Liver (tissue), 9 donors: Measurements from ENCODE around the gene CERKL. TPM values are rescaled to one million over a fixed set of nuclear protein-coding genes. Genes with fewer than 3 reads are reported as not detected.

ENCODE experiments used
- DNase-seq: peaks from one replicate; pipeline ENCODE4 v3.0.0-alpha.2; 2017; ENCODE audit warnings: low spot score
- H3K27ac ChIP-seq, 2 donors: one replicate each; pipeline ENCODE4 v1.7.0; 2013; ENCODE audit warnings: inconsistent platforms in 2 of 2, low read length in 2 of 2, control low read depth in 1 of 2, low read depth in 1 of 2, mild to moderate bottlenecking in 1 of 2
- H3K27me3 ChIP-seq, 4 donors: one replicate each; pipeline versions ENCODE4 v1.6.1 to v1.7.0; 2013; ENCODE audit warnings: low read length in 3 of 4, inconsistent platforms in 1 of 4, mild to moderate bottlenecking in 1 of 4, moderate library complexity in 1 of 4; ENCODE audit not compliant: control insufficient read depth in 4 of 4, insufficient read depth in 4 of 4
- H3K36me3 ChIP-seq, 4 donors: one replicate each; pipeline versions ENCODE4 v1.6.1 to v1.7.0; 2013; ENCODE audit warnings: low read length in 3 of 4, mild to moderate bottlenecking in 3 of 4, low read depth in 1 of 4, moderate library complexity in 1 of 4; ENCODE audit not compliant: control insufficient read depth in 4 of 4, insufficient read depth in 3 of 4
- H3K4me1 ChIP-seq, 4 donors: one replicate each; pipeline versions ENCODE4 v1.6.1 to v1.7.0; 2013; ENCODE audit warnings: low read length in 3 of 4, mild to moderate bottlenecking in 3 of 4, moderate library complexity in 1 of 4; ENCODE audit not compliant: control insufficient read depth in 4 of 4, insufficient read depth in 4 of 4
- H3K4me3 ChIP-seq, 3 donors: one replicate each; pipeline versions ENCODE4 v1.6.1 to v1.7.0; 2013; ENCODE audit warnings: low read length in 3 of 3, control low read depth in 1 of 3, low read depth in 1 of 3, mild to moderate bottlenecking in 1 of 3
- H3K9ac ChIP-seq, 2 donors: one replicate each; pipeline ENCODE4 v1.7.0; 2013; ENCODE audit warnings: low read length in 2 of 2, mild to moderate bottlenecking in 2 of 2, moderate library complexity in 2 of 2, control low read depth in 1 of 2, low read depth in 1 of 2
- H3K9me3 ChIP-seq, 4 donors: one replicate each; pipeline versions ENCODE4 v1.6.1 to v1.7.0; 2013; ENCODE audit warnings: low read length in 3 of 4; ENCODE audit not compliant: control insufficient read depth in 4 of 4
- EGR1 ChIP-seq, 2 donors: IDR thresholded peaks; 2 replicates each; pipeline ENCODE4 v1.6.1; 2016 to 2018; ENCODE audit warnings: antibody characterized with exemption in 2 of 2, low read depth in 2 of 2
- FOXA1 ChIP-seq: IDR thresholded peaks from 2 replicates; pipeline ENCODE4 v1.6.1; 2016; ENCODE audit warnings: antibody characterized with exemption
- FOXA2 ChIP-seq: IDR thresholded peaks from 2 replicates; pipeline ENCODE4 v1.6.1; 2016; ENCODE audit warnings: antibody characterized with exemption
- GABPA ChIP-seq, 2 donors: IDR thresholded peaks in 1 of 2; conservative IDR thresholded peaks in 1 of 2; 2 replicates each; pipeline ENCODE4 v1.6.1; 2016; ENCODE audit warnings: antibody characterized with exemption in 2 of 2, mild to moderate bottlenecking in 1 of 2, moderate library complexity in 1 of 2
- HNF4A ChIP-seq, 2 donors: conservative IDR thresholded peaks; 2 replicates each; pipeline ENCODE4 v1.6.1; 2016; ENCODE audit warnings: antibody characterized with exemption in 2 of 2, mild to moderate bottlenecking in 2 of 2
- HNF4G ChIP-seq: IDR thresholded peaks from 2 replicates; pipeline ENCODE4 v1.6.1; 2016; ENCODE audit warnings: antibody characterized with exemption
- JUND ChIP-seq, 2 donors: IDR thresholded peaks; 2 replicates each; pipeline ENCODE4 v1.6.1; 2016; ENCODE audit warnings: antibody characterized with exemption in 2 of 2
- NR2F2 ChIP-seq: IDR thresholded peaks from 2 replicates; pipeline ENCODE4 v1.6.1; 2016; ENCODE audit warnings: antibody characterized with exemption
- RAD21 ChIP-seq, 2 donors: IDR thresholded peaks; 2 replicates each; pipeline ENCODE4 v1.6.1; 2016; ENCODE audit warnings: antibody characterized with exemption in 2 of 2, mild to moderate bottlenecking in 2 of 2
- RXRA ChIP-seq, 2 donors: IDR thresholded peaks; 2 replicates each; pipeline ENCODE4 v1.6.1; 2017 to 2018; ENCODE audit warnings: antibody characterized with exemption in 2 of 2, mild to moderate bottlenecking in 1 of 2
- SP1 ChIP-seq: IDR thresholded peaks from 2 replicates; pipeline ENCODE4 v1.6.1; 2018; ENCODE audit warnings: antibody characterized with exemption, mild to moderate bottlenecking
- TAF1 ChIP-seq: conservative IDR thresholded peaks from 2 replicates; pipeline ENCODE4 v1.6.1; 2016; ENCODE audit warnings: antibody characterized with exemption, mild to moderate bottlenecking
- YY1 ChIP-seq: IDR thresholded peaks from 2 replicates; pipeline ENCODE4 v1.6.1; 2016; ENCODE audit warnings: antibody characterized with exemption, mild to moderate bottlenecking
- WGBS: extraction: QIAGEN DNeasy Blood & Tissue Kit; methylation state at CpG from one replicate; pipeline ENCODE4 v1.1.7; 2013; 5-methylcytosine and 5-hydroxymethylcytosine counted together
- polyA plus RNA-seq, 2 donors: library from polyadenylated mRNA; stranded (reverse) in 1 of 2; unstranded in 1 of 2; fragments of 200-250 nt in 1 of 2; fragments of >200 nt in 1 of 2; fragmentation: Nextera tagmentation in 1 of 2; extraction: Ambion mirVana in 1 of 2; gene quantifications; one replicate each; pipeline versions ENCODE4 v1.2.1 to v1.2.3, GENCODE V29; 2013 to 2015
- total RNA-seq, 2 donors: library from RNA; depleted of rRNA; stranded (reverse); fragments of >200 nt; gene quantifications; one replicate each; pipeline ENCODE4 v1.2.3, GENCODE V29; 2014
- TF ChIP-seq, protein P1 (sequence below): IDR thresholded peaks from 2 replicates; pipeline ENCODE4 v1.6.1; 2016; ENCODE audit warnings: antibody characterized with exemption, mild to moderate bottlenecking
- TF ChIP-seq, protein P2 (sequence below): IDR thresholded peaks from 2 replicates; pipeline ENCODE4 v1.6.1; 2016; ENCODE audit warnings: antibody characterized with exemption
- TF ChIP-seq, protein P3 (sequence below): fragments of 150-350 bp; IDR thresholded peaks from 2 replicates; pipeline ENCODE4 v1.5.1; 2017; ENCODE audit warnings: improper control_type of control experiment, low read depth, low read length; ENCODE audit not compliant: missing input control
- TF ChIP-seq, protein P4 (sequence below): IDR thresholded peaks from 2 replicates; pipeline ENCODE4 v1.6.1; 2016; ENCODE audit warnings: antibody characterized with exemption
- TF ChIP-seq, protein P5 (sequence below): IDR thresholded peaks from 2 replicates; pipeline ENCODE4 v1.6.1; 2016; ENCODE audit warnings: antibody characterized with exemption
- donor health status: healthy.
- donor health status: healthy.
- donor health status: healthy.
- donor health status: healthy.
- donor health status: healthy.

Gene CERKL
- total and polyA plus RNA-seq, 4 donors, result 0.50 to 0.79 TPM; not detected in 2

DNA sequence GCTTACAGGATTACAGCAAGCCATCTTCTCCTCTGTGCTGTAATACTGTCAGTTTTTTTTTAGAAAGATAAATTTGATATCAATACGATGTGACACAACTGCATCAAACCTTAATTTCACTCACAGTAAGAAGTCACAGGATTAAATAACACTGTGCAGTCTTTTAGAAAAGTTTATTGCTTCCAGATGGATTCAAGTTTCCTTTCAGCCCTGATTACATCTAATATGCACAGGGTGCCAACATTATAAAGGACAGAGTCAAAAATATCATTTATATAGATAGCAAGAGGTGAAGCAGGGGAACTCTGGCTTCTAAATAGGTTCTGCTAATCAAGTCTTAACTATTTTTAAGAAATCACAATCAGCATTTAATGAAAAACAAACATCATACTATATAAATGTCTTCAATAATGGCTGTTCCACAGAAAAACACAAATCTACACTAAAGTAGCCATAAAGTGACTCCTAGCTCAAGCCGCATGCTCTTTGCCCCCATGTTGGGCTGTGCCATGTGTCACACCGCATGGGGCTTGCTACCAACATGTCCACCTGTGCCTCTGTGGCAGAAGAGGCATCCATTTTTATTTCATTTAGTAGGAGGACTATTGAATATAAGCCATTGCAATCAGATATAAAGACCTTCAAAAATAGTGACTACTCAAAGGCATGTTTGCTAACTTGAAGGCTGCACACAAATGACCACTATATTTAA is 35.0 kb downstream of the CERKL start:
- no peak overlapping the region for H3K9ac ChIP-seq
- DNase-seq, result no peak
- no peak overlapping the region for H3K27ac ChIP-seq
- no peaks in the 10 kb centered on the region for H3K36me3 ChIP-seq
- WGBS, result 92% methylated on average over 3 of the region's 3 CpGs
- H3K4me3 ChIP-seq, result no peak overlapping the region
- no peaks in the 10 kb centered on the region for H3K9me3 ChIP-seq
- TF ChIP-seq RAD21 (IDR thresholded peaks at IDR 0.05), result no peak
- no peak for TF ChIP-seq HNF4A (conservative IDR thresholded peaks at IDR 0.05)
- no peak for TF ChIP-seq JUND (IDR thresholded peaks at IDR 0.05)
- no peak for TF ChIP-seq NR2F2
- no peak for TF ChIP-seq FOXA1
- no peak for TF ChIP-seq TAF1
- TF ChIP-seq, protein P1, sequence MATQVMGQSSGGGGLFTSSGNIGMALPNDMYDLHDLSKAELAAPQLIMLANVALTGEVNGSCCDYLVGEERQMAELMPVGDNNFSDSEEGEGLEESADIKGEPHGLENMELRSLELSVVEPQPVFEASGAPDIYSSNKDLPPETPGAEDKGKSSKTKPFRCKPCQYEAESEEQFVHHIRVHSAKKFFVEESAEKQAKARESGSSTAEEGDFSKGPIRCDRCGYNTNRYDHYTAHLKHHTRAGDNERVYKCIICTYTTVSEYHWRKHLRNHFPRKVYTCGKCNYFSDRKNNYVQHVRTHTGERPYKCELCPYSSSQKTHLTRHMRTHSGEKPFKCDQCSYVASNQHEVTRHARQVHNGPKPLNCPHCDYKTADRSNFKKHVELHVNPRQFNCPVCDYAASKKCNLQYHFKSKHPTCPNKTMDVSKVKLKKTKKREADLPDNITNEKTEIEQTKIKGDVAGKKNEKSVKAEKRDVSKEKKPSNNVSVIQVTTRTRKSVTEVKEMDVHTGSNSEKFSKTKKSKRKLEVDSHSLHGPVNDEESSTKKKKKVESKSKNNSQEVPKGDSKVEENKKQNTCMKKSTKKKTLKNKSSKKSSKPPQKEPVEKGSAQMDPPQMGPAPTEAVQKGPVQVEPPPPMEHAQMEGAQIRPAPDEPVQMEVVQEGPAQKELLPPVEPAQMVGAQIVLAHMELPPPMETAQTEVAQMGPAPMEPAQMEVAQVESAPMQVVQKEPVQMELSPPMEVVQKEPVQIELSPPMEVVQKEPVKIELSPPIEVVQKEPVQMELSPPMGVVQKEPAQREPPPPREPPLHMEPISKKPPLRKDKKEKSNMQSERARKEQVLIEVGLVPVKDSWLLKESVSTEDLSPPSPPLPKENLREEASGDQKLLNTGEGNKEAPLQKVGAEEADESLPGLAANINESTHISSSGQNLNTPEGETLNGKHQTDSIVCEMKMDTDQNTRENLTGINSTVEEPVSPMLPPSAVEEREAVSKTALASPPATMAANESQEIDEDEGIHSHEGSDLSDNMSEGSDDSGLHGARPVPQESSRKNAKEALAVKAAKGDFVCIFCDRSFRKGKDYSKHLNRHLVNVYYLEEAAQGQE, result no peak
- TF ChIP-seq, protein P2, sequence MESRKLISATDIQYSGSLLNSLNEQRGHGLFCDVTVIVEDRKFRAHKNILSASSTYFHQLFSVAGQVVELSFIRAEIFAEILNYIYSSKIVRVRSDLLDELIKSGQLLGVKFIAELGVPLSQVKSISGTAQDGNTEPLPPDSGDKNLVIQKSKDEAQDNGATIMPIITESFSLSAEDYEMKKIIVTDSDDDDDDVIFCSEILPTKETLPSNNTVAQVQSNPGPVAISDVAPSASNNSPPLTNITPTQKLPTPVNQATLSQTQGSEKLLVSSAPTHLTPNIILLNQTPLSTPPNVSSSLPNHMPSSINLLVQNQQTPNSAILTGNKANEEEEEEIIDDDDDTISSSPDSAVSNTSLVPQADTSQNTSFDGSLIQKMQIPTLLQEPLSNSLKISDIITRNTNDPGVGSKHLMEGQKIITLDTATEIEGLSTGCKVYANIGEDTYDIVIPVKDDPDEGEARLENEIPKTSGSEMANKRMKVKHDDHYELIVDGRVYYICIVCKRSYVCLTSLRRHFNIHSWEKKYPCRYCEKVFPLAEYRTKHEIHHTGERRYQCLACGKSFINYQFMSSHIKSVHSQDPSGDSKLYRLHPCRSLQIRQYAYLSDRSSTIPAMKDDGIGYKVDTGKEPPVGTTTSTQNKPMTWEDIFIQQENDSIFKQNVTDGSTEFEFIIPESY, result no peak
- no peak for TF ChIP-seq HNF4G
- peaks cover 0 to 4% (median 0%) of the 10 kb centered on the region in 4 donors for H3K27me3 ChIP-seq
- H3K4me1 ChIP-seq, result no peaks in the 10 kb centered on the region

DNA sequence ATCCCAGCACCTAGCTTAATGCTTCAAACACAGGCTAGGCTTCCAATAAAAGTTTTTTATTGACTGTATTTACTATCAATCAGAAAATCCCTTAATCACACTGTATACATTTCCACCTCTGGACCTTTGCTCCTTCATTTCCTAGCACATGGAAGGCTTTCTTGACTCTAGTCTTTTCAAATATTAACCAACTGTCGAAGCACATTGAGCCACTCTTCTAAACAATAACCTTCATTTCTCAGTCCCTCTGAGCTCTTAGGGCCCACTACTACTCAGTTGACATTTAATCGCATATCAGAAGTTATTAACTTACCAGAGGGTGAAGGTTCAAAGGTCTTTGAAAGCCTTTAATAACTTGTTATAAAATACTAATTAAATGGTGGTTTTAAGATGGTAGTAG is 37.4 kb downstream of the CERKL start:
- H3K36me3 ChIP-seq, result no peaks in the 10 kb centered on the region
- H3K27me3 ChIP-seq, result peaks cover 0 to 3% (median 0%) of the 10 kb centered on the region in 4 donors
- H3K4me1 ChIP-seq, result no peaks in the 10 kb centered on the region
- H3K9me3 ChIP-seq, result no peaks in the 10 kb centered on the region
- no peak overlapping the region for H3K27ac ChIP-seq
- no peak for DNase-seq
- 59% methylated on average over 2 of the region's 2 CpGs for WGBS
- H3K4me3 ChIP-seq, result no peak overlapping the region
- TF ChIP-seq, protein P1, result no peak
- TF ChIP-seq NR2F2, result no peak
- TF ChIP-seq RXRA (IDR thresholded peaks at IDR 0.05), result no peak
- no peak for TF ChIP-seq HNF4A (conservative IDR thresholded peaks at IDR 0.05)
- no peak for TF ChIP-seq FOXA2
- TF ChIP-seq, protein P3, sequence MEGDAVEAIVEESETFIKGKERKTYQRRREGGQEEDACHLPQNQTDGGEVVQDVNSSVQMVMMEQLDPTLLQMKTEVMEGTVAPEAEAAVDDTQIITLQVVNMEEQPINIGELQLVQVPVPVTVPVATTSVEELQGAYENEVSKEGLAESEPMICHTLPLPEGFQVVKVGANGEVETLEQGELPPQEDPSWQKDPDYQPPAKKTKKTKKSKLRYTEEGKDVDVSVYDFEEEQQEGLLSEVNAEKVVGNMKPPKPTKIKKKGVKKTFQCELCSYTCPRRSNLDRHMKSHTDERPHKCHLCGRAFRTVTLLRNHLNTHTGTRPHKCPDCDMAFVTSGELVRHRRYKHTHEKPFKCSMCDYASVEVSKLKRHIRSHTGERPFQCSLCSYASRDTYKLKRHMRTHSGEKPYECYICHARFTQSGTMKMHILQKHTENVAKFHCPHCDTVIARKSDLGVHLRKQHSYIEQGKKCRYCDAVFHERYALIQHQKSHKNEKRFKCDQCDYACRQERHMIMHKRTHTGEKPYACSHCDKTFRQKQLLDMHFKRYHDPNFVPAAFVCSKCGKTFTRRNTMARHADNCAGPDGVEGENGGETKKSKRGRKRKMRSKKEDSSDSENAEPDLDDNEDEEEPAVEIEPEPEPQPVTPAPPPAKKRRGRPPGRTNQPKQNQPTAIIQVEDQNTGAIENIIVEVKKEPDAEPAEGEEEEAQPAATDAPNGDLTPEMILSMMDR, result no peak
- TF ChIP-seq, protein P4, sequence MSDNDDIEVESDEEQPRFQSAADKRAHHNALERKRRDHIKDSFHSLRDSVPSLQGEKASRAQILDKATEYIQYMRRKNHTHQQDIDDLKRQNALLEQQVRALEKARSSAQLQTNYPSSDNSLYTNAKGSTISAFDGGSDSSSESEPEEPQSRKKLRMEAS, result no peak
- TF ChIP-seq, protein P5, sequence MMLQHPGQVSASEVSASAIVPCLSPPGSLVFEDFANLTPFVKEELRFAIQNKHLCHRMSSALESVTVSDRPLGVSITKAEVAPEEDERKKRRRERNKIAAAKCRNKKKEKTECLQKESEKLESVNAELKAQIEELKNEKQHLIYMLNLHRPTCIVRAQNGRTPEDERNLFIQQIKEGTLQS, result no peak
- TF ChIP-seq HNF4G, result no peak
- TF ChIP-seq, protein P2, result no peak
- TF ChIP-seq EGR1 (IDR thresholded peaks at IDR 0.05; ENCODE audit: low read depth in 2 of 2), result no peak
- TF ChIP-seq GABPA (IDR thresholded peaks at IDR 0.05 in 1 of 2, conservative IDR thresholded peaks at IDR 0.05 in 1 of 2), result no peak
- no peak for TF ChIP-seq SP1
- TF ChIP-seq JUND (IDR thresholded peaks at IDR 0.05), result no peak
- TF ChIP-seq FOXA1, result no peak
- TF ChIP-seq YY1, result no peak
- H3K9ac ChIP-seq, result no peak overlapping the region
